ENCODE data around the gene TMEM229A. TPM values are rescaled to one million over a fixed set of nuclear protein-coding genes. Genes with fewer than 3 reads are reported as not detected.
"Not testable (repeated sequence)": the region's sequence is repeated elsewhere in the genome, so short reads cannot be mapped to it uniquely, and the experiment has no call there.

The TMEM229A gene
- total and polyA plus RNA-seq, 11 donors, result 0.15 TPM; not detected in 10

- intact Hi-C loops (cut with DNase I), result no loop called here
- Histone ChIP-seq H3K36me3 (no peaks in the 10 kb centered on the region), H3K27ac (no peak overlapping the region), H3K4me3 (no peak overlapping the region), H3K9me3 (no peaks in the 10 kb centered on the region), H3K27me3 (no peaks in the 10 kb centered on the region), H3K4me1 (no peaks in the 10 kb centered on the region)
- ATAC-seq (no peak), DNase-seq (no peak)
- TF ChIP-seq POLR2A (IDR thresholded peaks at IDR 0.05) (no peak), CTCF (IDR thresholded peaks at IDR 0.05) (no peak)
- whole genome bisulfite sequencing, 4 donors, result 65 to 73% (median 68%) methylated on average over 5 of the region's 5 CpGs
These were observed 25.0 kb upstream of the TMEM229A start for GRCh38 chr7:124057872-124058271.

GRCh38 chr7:124056234-124056633 lies 23.4 kb upstream of the TMEM229A start:
- TF ChIP-seq POLR2A (IDR thresholded peaks at IDR 0.05), result no peak
- Histone ChIP-seq H3K27me3 (no peaks in the 10 kb centered on the region), H3K27ac (no peak overlapping the region), H3K4me3 (no peak overlapping the region), H3K4me1 (no peaks in the 10 kb centered on the region), H3K9me3 (no peaks in the 10 kb centered on the region), H3K36me3 (no peaks in the 10 kb centered on the region)
- no peak for ATAC-seq
- intact Hi-C loops (cut with DNase I), result no loop called here
- WGBS, 4 donors, result 69 to 77% (median 72%) methylated on average over 1 of the region's 1 CpG
- no peak for DNase-seq

GRCh38 chr7:124051681-124052377 lies 19.0 kb upstream of the TMEM229A start:
- Histone ChIP-seq H3K9me3 (no peaks in the 10 kb centered on the region), H3K36me3 (no peaks in the 10 kb centered on the region), H3K4me1 (peaks cover 0 to 5% (median 0%) of the 10 kb centered on the region in 12 donors), H3K4me3 (no peak overlapping the region), H3K27ac (no peak overlapping the region), H3K27me3 (peaks cover 0 to 6% (median 0%) of the 10 kb centered on the region in 9 donors)
- no peak for ATAC-seq
- WGBS, 4 donors, result 72 to 87% (median 77%) methylated on average over 1 of the region's 1 CpG
- intact Hi-C loops (cut with DNase I), result no loop called here
- no peak for DNase-seq
- TF ChIP-seq POLR2A (IDR thresholded peaks at IDR 0.05), result no peak

GRCh38 chr7:124042826-124043225 lies 10.0 kb upstream of the TMEM229A start:
- DNase-seq (no peak), ATAC-seq (no peak)
- H3K27ac ChIP-seq, result no peak overlapping the region
- H3K4me1 ChIP-seq, result no peaks in the 10 kb centered on the region
- H3K27me3 ChIP-seq, result peaks cover 0 to 4% (median 0%) of the 10 kb centered on the region in 9 donors
- TF ChIP-seq POLR2A (IDR thresholded peaks at IDR 0.05), result no peak
- TF ChIP-seq CTCF (IDR thresholded peaks at IDR 0.05), result no peak
- intact Hi-C loops (cut with DNase I), result no loop called here
- WGBS, 4 donors, result 91 to 96% (median 93%) methylated on average over 2 of the region's 2 CpGs
- H3K36me3 ChIP-seq, result no peaks in the 10 kb centered on the region
- H3K9me3 ChIP-seq, result no peaks in the 10 kb centered on the region
- H3K4me3 ChIP-seq, result no peak overlapping the region

- Histone ChIP-seq H3K4me3 (no peak overlapping the region), H3K27me3 (no peaks in the 10 kb centered on the region), H3K27ac (no peak overlapping the region), H3K4me1 (no peaks in the 10 kb centered on the region), H3K9me3 (no peaks in the 10 kb centered on the region), H3K36me3 (no peaks in the 10 kb centered on the region)
- no peak for TF ChIP-seq POLR2A (IDR thresholded peaks at IDR 0.05)
- no peak for TF ChIP-seq CTCF (IDR thresholded peaks at IDR 0.05)
- 28 to 55% (median 33%) methylated on average over 2 of the region's 2 CpGs for WGBS, 4 donors
- DNase-seq (no peak), ATAC-seq (no peak)
- intact Hi-C loops (cut with DNase I), result no loop called here
These were observed 8.6 kb upstream of the TMEM229A start for GRCh38 chr7:124041439-124041838.

- peaks cover 0 to 17% (median 0%) of the 10 kb centered on the region in 9 donors for H3K27me3 ChIP-seq
- H3K4me1 ChIP-seq; H3K27ac ChIP-seq; intact Hi-C loops (cut with DNase I); H3K9me3 ChIP-seq; DNase-seq; H3K4me3 ChIP-seq; ATAC-seq; H3K36me3 ChIP-seq: not testable (repeated sequence)
- WGBS, 4 donors, result 83 to 89% (median 88%) methylated on average over 5 of the region's 5 CpGs
These were observed 5.0 kb upstream of the TMEM229A start for GRCh38 chr7:124037902-124038301.

Data from heart left ventricle (tissue), 16 donors.